CD4-positive, alpha-beta T cell treated with Interleukin-6 at 100 ng/mL for 8 hours (primary cell): ENCODE results near the gene DHX35.

Source experiments
- DNase-seq: peaks from one replicate; pipeline ENCODE4 v3.0.0-alpha.2; 2020; ENCODE audit warnings: mixed read lengths, low spot score

The DHX35 gene

GRCh38 chr20:39025883-39026282 lies 63.7 kb downstream of the DHX35 start:
- DNase-seq = peak; percentile 31

- no peak for DNase-seq
These were observed 67.2 kb downstream of the DHX35 start for GRCh38 chr20:39029364-39029763.

GRCh38 chr20:39032997-39033396 lies 70.9 kb downstream of the DHX35 start:
- no peak for DNase-seq

- DNase-seq = no peak
These were observed 73.9 kb downstream of the DHX35 start for GRCh38 chr20:39036011-39036410.

- DNase-seq = no peak
These were observed 74.7 kb downstream of the DHX35 start for GRCh38 chr20:39036851-39037250.

- no peak for DNase-seq
These were observed 75.9 kb downstream of the DHX35 start for GRCh38 chr20:39038047-39038446.

GRCh38 chr20:39038495-39038894 lies 76.4 kb downstream of the DHX35 start:
- no peak for DNase-seq

- DNase-seq = no peak
These were observed 77.1 kb downstream of the DHX35 start for GRCh38 chr20:39039261-39039660.

GRCh38 chr20:39040116-39040515 lies 78.0 kb downstream of the DHX35 start:
- no peak for DNase-seq

- no peak for DNase-seq
These were observed 78.9 kb downstream of the DHX35 start for GRCh38 chr20:39041067-39041466.

- DNase-seq = no peak
These were observed 80.4 kb downstream of the DHX35 start for GRCh38 chr20:39042279-39043150.

- DNase-seq = no peak
These were observed 82.4 kb downstream of the DHX35 start for GRCh38 chr20:39044501-39044900.

GRCh38 chr20:39045676-39046075 lies 83.5 kb downstream of the DHX35 start:
- no peak for DNase-seq

GRCh38 chr20:39047417-39047985 lies 85.4 kb downstream of the DHX35 start:
- DNase-seq = no peak

- peak; percentile 72 for DNase-seq
These were observed 86.0 kb downstream of the DHX35 start for GRCh38 chr20:39048000-39048696.

GRCh38 chr20:39049148-39049547 lies 87.0 kb downstream of the DHX35 start:
- no peak for DNase-seq

GRCh38 chr20:39049684-39050554 lies 87.8 kb downstream of the DHX35 start:
- DNase-seq = peak; percentile 82

- DNase-seq = no peak
These were observed 88.4 kb downstream of the DHX35 start for GRCh38 chr20:39050555-39050902.

- no peak for DNase-seq
These were observed 90.5 kb downstream of the DHX35 start for GRCh38 chr20:39052676-39053075.

- DNase-seq = no peak
These were observed 95.0 kb downstream of the DHX35 start for GRCh38 chr20:39057143-39057542.

GRCh38 chr20:39057911-39058310 lies 95.8 kb downstream of the DHX35 start:
- DNase-seq = no peak

- no peak for DNase-seq
These were observed 96.9 kb downstream of the DHX35 start for GRCh38 chr20:39059036-39059435.
